ENCODE results near the gene TMEM205.
A peak's percentile ranks its signal among the peaks of the same experiment; 100 is the strongest.
"Not testable (repeated sequence)": the region's sequence is repeated elsewhere in the genome, so short reads cannot be mapped to it uniquely, and the experiment has no call there.

The TMEM205 gene

GRCh38 chr19:11373166-11373884 lies 27.3 kb upstream of the TMEM205 start:
- no peak for DNase-seq (ENCODE audit: low read depth in 2 of 3, low spot score in 2 of 3)

DNA sequence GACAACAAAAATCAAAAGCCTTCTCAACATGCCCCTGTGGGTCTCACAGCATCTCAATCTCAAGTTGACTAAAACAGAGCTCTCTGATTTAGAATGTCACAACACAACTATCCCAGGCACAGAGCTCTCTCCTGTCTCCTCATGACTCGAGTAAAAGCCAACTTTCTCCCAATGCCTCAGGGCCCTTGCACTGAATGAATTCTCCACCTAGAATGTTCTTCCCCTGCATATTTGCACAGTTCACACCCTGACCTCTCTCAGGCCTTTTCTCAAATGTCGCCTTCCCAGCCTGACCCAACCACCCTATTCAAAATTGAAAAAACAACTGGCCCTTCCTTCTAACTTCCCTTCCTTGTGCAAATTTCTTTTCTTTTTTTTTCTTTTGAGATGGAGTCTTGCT lies 24.7 kb upstream of the TMEM205 start:
- DNase-seq (ENCODE audit: low read depth in 2 of 3, low spot score in 2 of 3): no peak

- DNase-seq (ENCODE audit: low read depth in 2 of 3, low spot score in 2 of 3): no peak
These were observed 21.5 kb upstream of the TMEM205 start for GRCh38 chr19:11367528-11367927.

DNA sequence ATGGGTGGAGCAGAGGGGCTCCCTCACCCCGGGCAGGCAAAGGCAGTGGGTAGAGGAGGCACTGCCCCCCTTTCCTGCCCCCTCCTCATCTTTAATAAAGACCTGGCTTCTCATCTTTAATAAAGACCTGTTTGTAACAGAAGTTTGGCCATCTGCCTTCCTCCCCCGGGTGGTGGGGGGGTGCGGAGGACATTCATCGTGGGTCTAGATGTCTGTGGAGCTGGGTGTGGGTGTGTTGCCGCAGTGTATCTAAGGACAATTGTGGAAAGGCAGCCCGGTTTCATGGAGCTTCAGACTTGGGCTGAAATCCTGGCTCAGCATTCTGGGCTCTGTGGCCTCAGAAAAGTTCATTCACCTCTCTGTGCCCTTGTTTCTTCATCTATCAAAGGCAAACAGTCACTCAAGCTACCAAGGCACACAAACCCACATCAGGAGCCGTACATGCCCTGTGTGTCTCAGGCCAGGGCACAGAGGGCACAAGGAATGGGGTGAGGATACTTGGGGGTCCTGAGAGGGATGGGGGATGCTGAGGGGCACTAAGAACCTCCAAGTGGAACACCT lies 19.6 kb upstream of the TMEM205 start:
- no peak for DNase-seq (ENCODE audit: low read depth in 2 of 3, low spot score in 2 of 3)

GRCh38 chr19:11364935-11365334 lies 18.9 kb upstream of the TMEM205 start:
- DNase-seq (ENCODE audit: low read depth in 2 of 3, low spot score in 2 of 3): no peak

DNA sequence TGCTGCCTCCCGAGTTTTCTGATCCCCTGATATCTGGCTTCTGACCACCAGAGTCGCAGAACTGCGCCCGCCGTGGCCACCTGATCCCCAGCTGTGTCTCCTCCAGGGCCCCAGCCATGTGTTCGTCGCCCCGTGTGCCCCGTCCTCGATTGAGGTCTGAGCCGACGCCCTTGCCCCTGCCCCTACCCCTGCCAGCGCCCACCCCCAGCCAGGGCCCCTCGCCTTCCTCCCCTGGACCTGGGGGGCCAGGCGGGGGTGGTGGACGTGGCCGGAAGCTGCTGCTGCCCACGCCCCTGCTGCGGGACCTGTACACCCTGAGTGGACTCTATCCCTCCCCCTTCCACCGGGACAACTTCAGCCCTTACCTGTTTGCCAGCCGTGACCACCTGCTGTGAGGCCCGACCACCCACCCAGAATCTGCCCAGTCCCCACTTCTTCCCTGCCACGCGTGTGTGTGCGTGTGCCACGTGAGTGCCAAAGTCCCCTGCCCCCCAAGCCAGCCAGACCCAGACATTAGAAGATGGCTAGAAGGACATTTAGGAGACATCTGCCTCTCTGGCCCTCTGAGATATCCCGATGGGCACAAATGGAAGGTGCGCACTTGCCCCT lies 18.3 kb upstream of the TMEM205 start:
- DNase-seq (ENCODE audit: low read depth in 2 of 3, low spot score in 2 of 3): no peak

DNA sequence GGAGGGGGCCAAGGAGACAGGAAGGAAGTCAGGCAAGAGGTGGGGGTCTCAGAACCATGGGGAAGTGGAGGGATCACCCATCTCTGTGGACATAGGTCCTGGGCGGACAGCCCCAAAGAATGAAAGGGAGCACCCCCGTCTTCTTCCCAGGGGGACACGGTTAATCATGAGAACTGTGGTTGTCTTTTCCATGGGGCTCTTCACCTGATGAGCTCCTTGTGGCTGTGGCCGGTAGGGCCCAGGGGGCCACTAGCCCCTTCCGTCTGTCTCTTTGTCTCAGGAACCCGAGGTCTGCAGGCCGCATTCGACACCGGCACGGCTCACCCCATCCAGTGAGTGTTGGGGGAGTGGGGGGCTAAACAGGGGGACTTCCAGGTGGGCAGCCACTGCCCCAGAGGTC lies 17.8 kb upstream of the TMEM205 start:
- no peak for DNase-seq (ENCODE audit: low read depth in 2 of 3, low spot score in 2 of 3)

DNA sequence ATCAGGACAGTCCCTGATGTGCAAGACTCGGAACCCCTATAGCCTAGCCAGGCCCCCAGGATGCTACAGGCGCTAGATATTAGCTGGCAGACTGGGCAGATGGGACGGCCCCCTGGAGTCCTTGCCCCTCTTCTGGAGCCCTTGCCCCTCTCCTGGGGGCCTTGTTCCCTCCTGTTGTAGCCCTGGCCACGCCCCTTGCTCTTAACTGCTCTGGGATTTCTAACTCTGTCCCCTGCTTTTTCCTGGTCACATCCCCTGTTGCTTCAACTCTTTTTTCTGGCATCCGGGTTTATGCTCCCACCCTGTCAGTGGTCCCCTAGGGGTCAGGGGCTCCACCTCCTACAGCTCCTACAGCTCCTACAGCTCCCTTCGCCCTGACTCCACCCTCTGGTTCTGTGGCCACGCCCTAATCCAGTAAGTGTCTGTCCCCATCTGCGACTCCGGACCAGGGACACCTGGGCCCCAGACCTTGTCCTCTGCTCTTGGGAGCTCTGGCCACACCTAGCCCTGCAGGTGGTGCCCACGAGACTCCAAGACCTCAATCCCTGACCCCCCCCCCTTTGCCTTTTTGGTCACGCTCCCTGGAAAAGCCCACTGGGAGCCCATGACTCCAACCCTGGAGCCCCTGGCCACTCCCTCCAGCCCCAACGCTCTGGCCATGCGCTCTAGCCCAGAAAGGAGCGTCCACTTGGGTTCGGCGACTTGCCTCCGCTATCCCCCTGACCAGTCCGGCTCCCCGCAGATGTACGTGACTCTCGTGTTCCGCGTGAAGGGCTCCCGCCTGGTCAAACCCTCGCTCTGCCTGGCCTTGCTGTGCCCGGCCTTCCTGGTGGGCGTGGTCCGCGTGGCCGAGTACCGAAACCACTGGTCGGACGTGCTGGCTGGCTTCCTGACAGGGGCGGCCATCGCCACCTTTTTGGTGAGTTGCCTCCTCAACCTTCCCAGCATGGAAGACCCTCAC lies 16.0 kb upstream of the TMEM205 start:
- DNase-seq (ENCODE audit: low read depth in 2 of 3, low spot score in 2 of 3): no peak

- DNase-seq (ENCODE audit: low read depth in 2 of 3, low spot score in 2 of 3): no peak
These were observed 15.1 kb upstream of the TMEM205 start for GRCh38 chr19:11361037-11361770.

DNA sequence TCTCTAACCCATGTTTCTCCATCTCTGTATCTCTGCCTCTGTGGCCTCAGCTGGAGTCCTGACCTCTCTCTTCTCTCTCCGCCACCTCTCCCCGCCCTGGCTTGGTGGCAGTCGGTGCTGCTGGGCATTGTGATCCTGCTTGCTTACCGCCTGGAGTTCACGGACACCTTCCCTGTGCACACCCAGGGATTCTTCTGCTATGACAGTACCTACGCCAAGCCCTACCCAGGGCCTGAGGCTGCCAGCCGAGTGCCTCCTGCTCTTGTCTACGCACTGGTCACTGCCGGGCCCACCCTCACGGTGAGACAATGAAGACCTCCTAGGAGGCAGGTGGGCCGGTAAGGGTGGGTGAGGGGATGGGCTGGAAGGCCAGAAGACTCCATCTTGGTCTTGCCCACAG lies 13.4 kb upstream of the TMEM205 start:
- no peak for DNase-seq (ENCODE audit: low read depth in 2 of 3, low spot score in 2 of 3)

DNA sequence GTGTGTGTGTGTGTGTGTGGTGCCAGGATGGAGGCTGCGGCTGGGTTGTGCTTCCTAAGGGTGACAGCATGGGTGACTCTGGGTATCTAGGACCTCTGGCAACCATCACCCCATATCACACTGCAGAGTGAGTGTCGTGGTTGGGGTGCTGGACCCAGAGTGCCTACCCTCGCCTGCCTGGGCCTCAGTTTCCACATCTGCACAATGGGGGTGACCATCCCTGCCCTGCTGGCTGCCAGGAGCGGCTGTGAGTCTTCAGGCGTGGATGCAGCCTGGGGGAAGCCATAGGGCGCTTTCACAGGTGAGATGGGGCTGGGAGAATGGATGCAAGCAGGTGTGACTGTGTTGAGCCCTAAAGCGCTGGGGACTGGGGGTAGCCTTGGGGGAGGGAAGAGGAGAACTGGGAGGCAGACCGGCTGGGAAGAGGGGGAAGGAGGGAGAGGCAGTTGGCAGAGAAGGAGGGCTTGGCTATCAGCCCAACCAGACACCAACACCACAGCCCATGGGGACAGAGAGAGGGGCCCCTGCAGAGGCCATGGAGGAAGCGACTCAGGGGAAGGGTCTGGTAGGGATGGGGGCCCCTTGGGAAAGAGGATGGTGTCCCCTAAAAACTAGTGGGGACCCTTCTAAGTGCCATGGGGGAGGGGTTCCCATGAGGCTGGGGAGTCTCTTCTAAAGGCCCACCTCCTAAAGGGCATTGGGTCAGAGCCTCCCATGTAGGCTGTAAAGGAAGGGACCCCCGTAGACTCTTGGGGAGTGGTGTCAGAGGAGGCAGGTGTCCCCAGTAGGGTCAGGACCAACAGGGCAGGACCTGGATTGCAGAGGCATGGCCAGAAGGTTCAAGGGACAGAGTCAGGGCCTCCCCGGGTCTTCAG lies 10.8 kb upstream of the TMEM205 start:
- DNase-seq (ENCODE audit: low read depth in 2 of 3, low spot score in 2 of 3): no peak

DNA sequence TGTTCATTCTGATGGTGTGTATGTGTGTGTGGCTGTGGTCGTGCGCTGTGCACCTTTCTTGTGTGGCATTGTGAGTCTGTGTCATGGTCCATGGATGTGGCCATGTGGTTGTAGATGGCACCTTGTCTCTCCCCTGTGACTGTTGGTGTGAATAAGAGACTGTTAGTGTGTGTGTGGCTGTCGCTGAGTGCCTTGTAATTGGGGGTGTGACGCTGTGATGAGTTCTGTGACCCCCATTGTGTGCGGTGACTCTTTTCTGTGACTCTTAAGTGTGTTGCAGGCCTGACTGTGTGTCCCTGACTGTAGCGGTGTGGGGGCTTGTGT lies 10.0 kb upstream of the TMEM205 start:
- DNase-seq (ENCODE audit: low read depth in 2 of 3, low spot score in 2 of 3): no peak

DNA sequence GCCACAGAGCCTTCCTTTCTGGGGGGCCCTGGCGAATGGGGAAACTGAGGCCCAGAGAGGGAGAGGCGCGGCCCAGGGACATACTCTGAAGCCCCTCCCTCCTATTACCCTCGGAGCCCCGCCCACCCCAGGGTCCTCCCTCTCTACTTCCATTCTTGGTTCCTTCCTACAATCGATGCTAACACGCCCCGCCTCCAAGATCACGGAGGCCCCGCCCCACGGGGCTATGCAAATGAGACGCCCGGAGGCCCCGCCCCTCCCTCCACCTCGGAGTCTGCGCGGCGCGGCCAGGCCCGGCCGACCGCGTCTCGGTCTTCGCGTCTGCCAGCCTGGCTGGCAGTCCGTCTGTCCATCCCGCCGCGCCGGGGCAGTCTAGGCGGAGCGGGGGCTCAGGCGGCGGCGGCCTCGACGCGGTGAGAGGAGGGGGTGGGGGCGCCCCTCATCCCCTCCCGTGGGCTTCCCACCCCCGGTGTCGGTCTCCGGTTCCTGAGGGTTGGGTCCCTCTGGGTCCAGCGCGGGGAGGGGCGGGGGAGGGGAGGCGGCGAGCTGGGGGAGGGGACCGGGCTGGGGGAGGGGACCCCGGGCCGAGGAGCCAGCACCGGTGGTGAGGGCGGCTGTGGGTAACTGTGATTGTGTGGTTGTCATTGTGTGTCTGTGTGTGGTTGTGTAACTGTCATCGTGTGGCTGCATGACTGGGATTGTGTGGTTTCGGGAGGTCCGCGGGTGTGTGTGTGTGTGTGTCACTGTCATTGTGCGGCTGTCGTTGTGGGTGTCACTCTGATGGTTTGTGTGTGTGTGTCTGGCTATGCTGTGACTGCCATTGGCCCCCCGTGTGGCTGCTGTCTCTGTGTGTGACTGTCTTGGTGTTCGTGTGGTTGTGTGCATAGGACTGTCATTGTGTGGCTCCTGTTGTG lies 9.3 kb upstream of the TMEM205 start, which contains the start of gene PLPPR2:
Gene PLPPR2 (plus strand): TSS at position 273 of the 914 bp plus-strand sequence. CDS start 2,242 bp downstream, outside the sequence.
- peak; percentile 51 to 71 (median 58) for DNase-seq (ENCODE audit: low read depth in 2 of 3, low spot score in 2 of 3)

- not testable (repeated sequence) for DNase-seq (ENCODE audit: low read depth in 2 of 3, low spot score in 2 of 3)
These were observed 8.0 kb upstream of the TMEM205 start for GRCh38 chr19:11354102-11354501.

DNA sequence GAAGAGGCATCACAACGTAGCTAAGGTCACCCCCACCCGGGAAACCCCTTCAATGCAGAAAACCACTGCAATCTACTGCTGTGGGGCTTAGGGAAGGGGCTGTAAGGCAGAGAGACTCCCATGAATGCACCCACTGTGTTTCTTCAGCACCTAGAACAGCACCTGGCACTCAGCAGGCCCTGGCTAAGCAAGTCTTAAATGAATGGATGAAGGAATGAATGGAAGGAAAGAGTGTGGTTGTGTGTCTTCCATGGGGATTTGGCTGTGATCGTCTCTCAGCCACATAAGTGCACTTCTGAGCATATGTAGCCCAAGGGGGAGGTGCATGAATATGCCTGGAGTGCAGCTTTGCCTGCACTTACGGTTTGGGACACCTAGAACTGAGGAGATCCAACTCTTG lies 3.1 kb upstream of the TMEM205 start:
- DNase-seq (ENCODE audit: low read depth in 2 of 3, low spot score in 2 of 3): no peak

- no peak for DNase-seq (ENCODE audit: low read depth in 2 of 3, low spot score in 2 of 3)
These were observed 1.5 kb upstream of the TMEM205 start for GRCh38 chr19:11347546-11348039.

DNA sequence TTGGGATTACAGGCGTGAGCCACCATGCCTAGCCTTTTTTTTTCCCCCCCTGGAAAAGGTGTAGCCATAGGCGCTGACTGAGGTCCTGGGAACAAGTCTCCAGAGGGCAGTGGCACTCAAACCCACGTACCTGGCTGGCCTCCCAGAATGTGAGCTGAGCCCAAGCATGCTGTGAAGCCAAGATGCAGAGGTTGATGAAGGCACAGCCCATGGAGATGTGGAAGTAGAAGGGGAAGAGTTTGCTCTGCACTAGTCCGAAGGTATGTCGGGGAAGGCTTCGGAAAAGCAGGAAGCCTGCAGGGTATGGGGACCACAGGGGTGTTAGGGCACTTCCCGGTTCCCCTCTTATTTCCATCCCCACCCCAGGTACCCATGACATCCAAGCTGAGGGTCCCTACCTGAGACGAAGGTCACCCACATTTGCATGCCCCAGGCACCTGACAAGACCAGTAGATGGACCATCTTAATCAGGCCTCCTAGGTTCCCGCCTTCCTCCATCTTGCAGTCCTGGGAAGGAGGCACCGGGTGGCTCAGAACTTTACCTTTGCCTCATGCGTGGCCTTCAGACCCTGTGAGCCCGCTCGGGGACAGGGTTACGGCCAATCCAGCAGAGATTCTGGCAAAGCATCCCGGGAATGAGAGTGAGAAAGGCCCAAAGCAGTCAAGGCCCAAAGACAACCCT lies 805 bp downstream of the TMEM205 start:
- DNase-seq (ENCODE audit: low read depth in 2 of 3, low spot score in 2 of 3): no peak

- no peak for DNase-seq (ENCODE audit: low read depth in 2 of 3, low spot score in 2 of 3)
These were observed 3.6 kb downstream of the TMEM205 start for GRCh38 chr19:11342429-11342828.
